HL-60 (cell line): ENCODE data around the gene RASAL1.

ENCODE experiments used
- CTCF ChIP-seq: IDR thresholded peaks from one replicate; pipeline ENCODE4 v1.5.1; 2011; ENCODE audit warnings: low read length, control low read depth, inconsistent platforms; ENCODE audit not compliant: insufficient read depth
- GABPA ChIP-seq: IDR thresholded peaks from 2 replicates; pipeline ENCODE4 v1.6.1; 2012; ENCODE audit warnings: low read depth
- POLR2AphosphoS5 ChIP-seq: IDR thresholded peaks from 2 replicates; pipeline ENCODE4 v1.6.1; 2012; ENCODE audit warnings: low read depth
- REST ChIP-seq: IDR thresholded peaks from 2 replicates; pipeline ENCODE4 v1.6.1; 2012; ENCODE audit warnings: low read depth; ENCODE audit not compliant: insufficient replicate concordance
- SPI1 ChIP-seq: IDR thresholded peaks from 2 replicates; pipeline ENCODE4 v1.6.1; 2012; ENCODE audit warnings: low read depth, mild to moderate bottlenecking, borderline replicate concordance

GRCh38 chr12:113057565-113058485 lies 77.7 kb downstream of the RASAL1 start:
- no peak for TF ChIP-seq CTCF
- no peak for TF ChIP-seq POLR2AphosphoS5
- TF ChIP-seq REST: no peak
- TF ChIP-seq GABPA: no peak
- TF ChIP-seq SPI1: no peak
